OCI-LY3 (cell line): ENCODE measurements around the gene OGFOD1.

ENCODE experiments used
- H2AFZ ChIP-seq: fragments of 200-600, 300-600 bp; shearing (Covaris generic); 2 replicates; pipeline ENCODE4 v1.6.0; 2014; ENCODE audit warnings: antibody characterized with exemption, low read depth, low read length
- H3K27ac ChIP-seq: fragments of 200-600, 300-600 bp; sonication (generic); 2 replicates; pipeline ENCODE4 v1.5.1; 2014; ENCODE audit warnings: mild to moderate bottlenecking, low read length, moderate library complexity, mixed read lengths
- H3K27me3 ChIP-seq: fragments of 200-600, 300-600 bp; sonication (generic); 2 replicates; pipeline ENCODE4 v1.6.1; 2014; ENCODE audit warnings: low read depth, low read length, mixed read lengths
- H3K36me3 ChIP-seq: fragments of 200-600, 300-600 bp; sonication (generic); replicated peaks from 2 replicates; pipeline ENCODE3; 2014; ENCODE audit warnings: low read depth, low read length, mixed read lengths
- H3K4me1 ChIP-seq: fragments of 300-600, 200-600 bp; sonication (generic); 2 replicates; pipeline ENCODE4 v1.6.1; 2014; ENCODE audit warnings: low read length, mixed read lengths
- H3K4me2 ChIP-seq: fragments of 200-600, 300-600 bp; sonication (generic); 2 replicates; pipeline ENCODE4 v1.6.1; 2014; ENCODE audit warnings: low read length, mixed read lengths
- H3K4me3 ChIP-seq: fragments of 300-600, 200-600 bp; sonication (generic); 2 replicates; pipeline ENCODE4 v1.5.1; 2014; ENCODE audit warnings: antibody characterized with exemption, mild to moderate bottlenecking, low read length, moderate library complexity
- H3K79me2 ChIP-seq: fragments of 300-600, 200-600 bp; shearing (Covaris generic); 2 replicates; pipeline ENCODE4 v1.6.1; 2014; ENCODE audit warnings: mild to moderate bottlenecking, low read length, mixed read lengths
- H3K9ac ChIP-seq: fragments of 300-600, 200-600 bp; shearing (Covaris generic); 2 replicates; pipeline ENCODE4 v1.6.0; 2014; ENCODE audit warnings: mild to moderate bottlenecking, low read length, moderate library complexity
- H3K9me3 ChIP-seq: fragments of 200-600, 300-600 bp; shearing (Covaris generic); 2 replicates; pipeline ENCODE4 v1.6.1; 2014; ENCODE audit warnings: low read length, mixed read lengths; ENCODE audit not compliant: insufficient read depth
- H4K20me1 ChIP-seq: fragments of 200-600, 300-600 bp; sonication (generic); 2 replicates; pipeline ENCODE4 v1.6.1; 2016; ENCODE audit warnings: low read length, mixed read lengths; ENCODE audit not compliant: insufficient read depth
- CTCF ChIP-seq: fragments of 200-600, 300-600 bp; sonication (generic); IDR thresholded peaks from 2 replicates; pipeline ENCODE4 v1.5.1; 2014; ENCODE audit warnings: antibody characterized with exemption, low read length, low read depth
- EZH2phosphoT487 ChIP-seq: fragments of 200-600 bp; shearing (Covaris generic); IDR thresholded peaks from 2 replicates; pipeline ENCODE4 v1.6.1; 2018; ENCODE audit warnings: antibody characterized with exemption, mixed run types, low read depth

OGFOD1 gene

DNA sequence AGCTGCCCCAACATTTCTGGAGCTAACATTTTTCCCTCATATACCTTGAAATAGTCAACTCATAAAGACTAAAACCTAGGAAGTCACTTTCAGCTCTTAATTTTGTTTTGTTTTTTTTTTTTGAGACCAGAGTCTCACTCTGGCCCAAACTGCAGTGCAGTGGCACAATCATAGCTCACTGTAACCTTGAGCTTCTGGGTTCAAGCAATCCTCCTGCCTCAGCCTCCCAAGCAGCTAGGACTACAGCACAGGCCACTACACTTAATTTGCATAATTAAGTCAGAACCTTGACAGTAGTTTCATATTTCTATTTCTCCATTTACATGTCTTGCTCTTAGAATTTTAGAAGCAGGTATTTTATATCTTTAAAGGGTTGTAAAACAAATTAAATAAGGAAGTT is 30.7 kb upstream of the OGFOD1 start:
- H4K20me1 ChIP-seq: peaks cover 63% of the 10 kb centered on the region
- H3K27me3 ChIP-seq: no peaks in the 10 kb centered on the region
- peaks cover 44% of the 10 kb centered on the region for H3K4me1 ChIP-seq
- TF ChIP-seq EZH2phosphoT487: no peak
- TF ChIP-seq CTCF: no peak
- H3K9ac ChIP-seq: peak overlapping the region; percentile 15; the same call in 1 of the 2 replicates
- H3K4me3 ChIP-seq: peak overlapping the region; percentile 89
- H3K27ac ChIP-seq: peak overlapping the region; percentile 87
- H3K9me3 ChIP-seq: no peaks in the 10 kb centered on the region
- no peak overlapping the region for H2AFZ ChIP-seq
- H3K36me3 ChIP-seq: peaks cover 6% of the 10 kb centered on the region
- H3K4me2 ChIP-seq: peak overlapping the region; percentile 86
- peaks cover 96% of the 10 kb centered on the region for H3K79me2 ChIP-seq

DNA sequence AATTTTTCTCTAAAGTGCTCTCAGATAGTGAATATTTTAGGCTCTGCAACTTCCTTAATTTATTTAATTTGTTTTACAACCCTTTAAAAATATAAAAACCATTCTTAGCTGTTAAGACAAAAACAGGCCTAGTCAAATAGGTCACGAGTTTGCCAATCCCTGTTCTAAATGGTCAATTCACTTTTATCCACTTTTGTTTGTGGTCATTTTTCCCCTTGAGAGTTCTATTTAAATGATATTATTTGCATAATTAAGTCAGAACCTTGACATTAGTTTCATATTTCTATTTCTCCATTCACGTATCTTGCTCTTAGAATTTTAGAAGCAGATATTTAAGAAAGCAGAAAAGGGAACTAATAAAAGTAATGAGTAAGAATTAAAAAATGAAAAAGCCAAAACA is 30.0 kb upstream of the OGFOD1 start:
- Histone ChIP-seq H3K79me2 (peaks cover 89% of the 10 kb centered on the region), H3K27me3 (no peaks in the 10 kb centered on the region), H3K4me2 (peak overlapping the region; percentile 86), H4K20me1 (peaks cover 57% of the 10 kb centered on the region), H3K27ac (peak overlapping the region; percentile 87), H3K9ac (peak overlapping the region; percentile 15), H3K4me3 (peak overlapping the region; percentile 89), H3K36me3 (peaks cover 6% of the 10 kb centered on the region), H3K4me1 (peaks cover 43% of the 10 kb centered on the region), H2AFZ (no peak overlapping the region), H3K9me3 (no peaks in the 10 kb centered on the region)
- TF ChIP-seq EZH2phosphoT487 (no peak), CTCF (no peak)

GRCh38 chr16:56421976-56422669 is 29.2 kb upstream of the OGFOD1 start:
- Histone ChIP-seq H3K4me2 (peak overlapping the region; percentile 86), H4K20me1 (peaks cover 50% of the 10 kb centered on the region), H2AFZ (no peak overlapping the region), H3K9me3 (no peaks in the 10 kb centered on the region), H3K9ac (peak overlapping the region; percentile 90), H3K27ac (peak overlapping the region; percentile 87), H3K4me3 (peak overlapping the region; percentile 89), H3K27me3 (no peaks in the 10 kb centered on the region), H3K36me3 (peaks cover 6% of the 10 kb centered on the region), H3K79me2 (peaks cover 81% of the 10 kb centered on the region), H3K4me1 (peaks cover 43% of the 10 kb centered on the region)
- TF ChIP-seq CTCF (no peak), EZH2phosphoT487 (no peak)

GRCh38 chr16:56422896-56423441 is 28.4 kb upstream of the OGFOD1 start:
- peaks cover 72% of the 10 kb centered on the region for H3K79me2 ChIP-seq
- H3K4me3 ChIP-seq: peak overlapping the region; percentile 89
- peak overlapping the region; percentile 90 for H3K9ac ChIP-seq
- no peak for TF ChIP-seq EZH2phosphoT487
- TF ChIP-seq CTCF: no peak
- H3K27me3 ChIP-seq: no peaks in the 10 kb centered on the region
- H4K20me1 ChIP-seq: peaks cover 41% of the 10 kb centered on the region
- H3K4me1 ChIP-seq: peaks cover 43% of the 10 kb centered on the region
- H3K9me3 ChIP-seq: no peaks in the 10 kb centered on the region
- H2AFZ ChIP-seq: no peak overlapping the region
- peak overlapping the region; percentile 87 for H3K27ac ChIP-seq
- H3K4me2 ChIP-seq: peak overlapping the region; percentile 86
- peaks cover 8% of the 10 kb centered on the region for H3K36me3 ChIP-seq
